Ovary (tissue), 9 donors: ENCODE data around the gene CADPS. TPM values are rescaled to one million over a fixed set of nuclear protein-coding genes. Genes with fewer than 3 reads are reported as not detected.

Experiments
- DNase-seq, 5 donors: peaks; one replicate each; pipeline ENCODE4 v3.0.0-alpha.2; 2019 to 2020
- H3K27ac ChIP-seq, 2 donors: fragments of 200-600 bp; one replicate each; pipeline versions ENCODE4 v1.5.1 to v1.8.0; 2019 to 2022
- H3K27me3 ChIP-seq: fragments of 200-600 bp; one replicate; pipeline ENCODE4 v1.8.0; 2022
- H3K36me3 ChIP-seq: fragments of 200-600 bp; sonication (generic); one replicate; pipeline ENCODE4 v1.5.1; 2019
- H3K4me1 ChIP-seq: one replicate; pipeline ENCODE4 v1.8.1; 2013; ENCODE audit warnings: mild to moderate bottlenecking, moderate library complexity; ENCODE audit not compliant: insufficient read depth
- H3K4me3 ChIP-seq: fragments of 200-600 bp; sonication (generic); one replicate; pipeline ENCODE4 v1.5.1; 2017
- H3K9me3 ChIP-seq, 2 donors: fragments of 200-600 bp in 1 of 2; sonication (generic) in 1 of 2; one replicate each; pipeline versions ENCODE4 v1.5.1 to v1.8.1; 2013 to 2019; ENCODE audit warnings: mild to moderate bottlenecking in 1 of 2, moderate library complexity in 1 of 2
- CTCF ChIP-seq, 3 donors: fragments of 450-650 bp in 2 of 3; fragments of 200-600 bp in 1 of 3; IDR thresholded peaks; one replicate each; pipeline versions ENCODE4 v1.5.1 to v1.8.0; 2016 to 2022; ENCODE audit warnings: antibody characterized with exemption in 3 of 3, mild to moderate bottlenecking in 1 of 3
- EP300 ChIP-seq: sonication (generic); formaldehyde crosslinking; IDR thresholded peaks from one replicate; pipeline ENCODE4 v1.6.1; 2017; ENCODE audit warnings: antibody characterized with exemption
- POLR2A ChIP-seq: fragments of 450-650 bp; IDR thresholded peaks from one replicate; pipeline ENCODE4 v1.6.1; 2017; ENCODE audit warnings: antibody characterized with exemption, mild to moderate bottlenecking, moderate library complexity
- WGBS, 3 donors: extraction: QIAGEN DNeasy Blood & Tissue Kit in 1 of 3; methylation state at CpG; one replicate each; pipeline versions ENCODE4 v1.1.5 to v1.1.7; 2013 to 2017; 5-methylcytosine and 5-hydroxymethylcytosine counted together
- intact Hi-C, 4 donors: fragments of 100-400 bp; cut with DNase I; formaldehyde crosslinking; loops; one replicate each; pipeline versions ENCODE4 v1.11.0 to v1.15.1; 2022 to 2023
- polyA plus RNA-seq, 2 donors: library from polyadenylated mRNA; stranded (reverse); fragments of 200-250 nt in 1 of 2; fragments of 350-450 nt in 1 of 2; fragmentation: Illumina TruSeq in 1 of 2; extraction: RNeasy Lipid Tissue Mini Kit (QIAGEN cat#74804) in 1 of 2; gene quantifications; one replicate each; pipeline ENCODE4 v1.2.3, GENCODE V29; 2013 to 2014
- total RNA-seq, 7 donors: library from RNA; depleted of rRNA in 2 of 7; stranded (reverse); fragments of >200 nt in 2 of 7; fragmentation: NEBNext Ultra II Directional in 3 of 7; extraction: Animal tissue kit (Norgen Biotek cat#: 25700) in 3 of 7; gene quantifications; one replicate each; pipeline versions ENCODE4 v1.1.0 to v1.2.4, GENCODE V29; 2016 to 2023
- donor health status: DM: no; HTN: no; CAD: no; lungs with moderate emphysema.
- donor health status: DM: no; HTN: no; CAD: no.
- donor health status: Bipolar disorder and iron deficiency.
- donor health status: DM: yes; HTN: yes; CAD: no.
- donor health status: DM: no; HTN: no; CAD: no.
- donor health status: DM: yes; HTN: yes; CAD: no.

Gene CADPS
- total and polyA plus RNA-seq, 9 donors: 0.90 to 6.8 (median 2.8) TPM

- no peaks in the 10 kb centered on the region for H3K27me3 ChIP-seq
- TF ChIP-seq CTCF (IDR thresholded peaks at IDR 0.05): no peak
- TF ChIP-seq POLR2A: no peak
- TF ChIP-seq EP300: no peak
- no peak overlapping the region for H3K27ac ChIP-seq
- WGBS, 3 donors: 79 to 84% (median 84%) methylated on average over 8 of the region's 8 CpGs
- no peak for DNase-seq
- no peaks in the 10 kb centered on the region for H3K36me3 ChIP-seq
- no peak overlapping the region for H3K4me3 ChIP-seq
- intact Hi-C loops: no loop called here
- H3K9me3 ChIP-seq: no peaks in the 10 kb centered on the region
- H3K4me1 ChIP-seq: peaks cover 5% of the 10 kb centered on the region
Measured at GRCh38 chr3:62755285-62755684, 119.9 kb downstream of the CADPS start.

GRCh38 chr3:62749657-62750056 lies 125.6 kb downstream of the CADPS start:
- intact Hi-C loops: no loop called here
- Histone ChIP-seq H3K36me3 (no peaks in the 10 kb centered on the region), H3K4me3 (no peak overlapping the region), H3K27ac (no peak overlapping the region), H3K27me3 (no peaks in the 10 kb centered on the region), H3K4me1 (no peaks in the 10 kb centered on the region), H3K9me3 (no peaks in the 10 kb centered on the region)
- no peak for TF ChIP-seq POLR2A
- no peak for DNase-seq
- WGBS, 3 donors: 74 to 81% (median 75%) methylated on average over 2 of the region's 2 CpGs

- WGBS, 3 donors: 50 to 62% (median 59%) methylated on average over 4 of the region's 4 CpGs
- intact Hi-C loops: no loop called here
- no peaks in the 10 kb centered on the region for H3K27me3 ChIP-seq
Measured at GRCh38 chr3:62749130-62749529, 126.1 kb downstream of the CADPS start.

GRCh38 chr3:62737449-62737848 lies 137.8 kb downstream of the CADPS start:
- H3K27ac ChIP-seq: no peak overlapping the region
- no peak overlapping the region for H3K4me3 ChIP-seq
- TF ChIP-seq POLR2A: no peak
- no peak for TF ChIP-seq EP300
- TF ChIP-seq CTCF (IDR thresholded peaks at IDR 0.05): no peak
- intact Hi-C loops: no loop called here
- no peaks in the 10 kb centered on the region for H3K36me3 ChIP-seq
- H3K4me1 ChIP-seq: no peaks in the 10 kb centered on the region
- 81 to 85% (median 83%) methylated on average over 3 of the region's 3 CpGs for WGBS, 3 donors
- DNase-seq: no peak
- H3K27me3 ChIP-seq: no peaks in the 10 kb centered on the region
- H3K9me3 ChIP-seq: peaks cover 0 to 3% of the 10 kb centered on the region in 2 donors

More at GRCh38 chr3:62749130-62749529, 126.1 kb downstream of the CADPS start:
- Histone ChIP-seq H3K27ac (no peak overlapping the region), H3K4me1 (no peaks in the 10 kb centered on the region), H3K4me3 (no peak overlapping the region), H3K9me3 (no peaks in the 10 kb centered on the region), H3K36me3 (no peaks in the 10 kb centered on the region)
- no peak for DNase-seq
- TF ChIP-seq POLR2A (no peak), CTCF (IDR thresholded peaks at IDR 0.05) (no peak), EP300 (no peak)

GRCh38 chr3:62735510-62735909 lies 139.7 kb downstream of the CADPS start:
- WGBS, 3 donors: 89 to 100% (median 98%) methylated on average over 1 of the region's 1 CpG
- intact Hi-C loops: no loop called here
- Histone ChIP-seq H3K27ac (no peak overlapping the region), H3K4me1 (no peaks in the 10 kb centered on the region), H3K9me3 (peaks cover 0 to 9% of the 10 kb centered on the region in 2 donors), H3K27me3 (no peaks in the 10 kb centered on the region), H3K36me3 (no peaks in the 10 kb centered on the region), H3K4me3 (no peak overlapping the region)
- no peak for DNase-seq
- no peak for TF ChIP-seq POLR2A
- no peak for TF ChIP-seq EP300
- no peak for TF ChIP-seq CTCF (IDR thresholded peaks at IDR 0.05)
